Prostate gland (tissue), 2 donors: ENCODE results near the gene OTX2.

ENCODE experiments used
- CTCF ChIP-seq, 4 experiments: fragments of 200-600 bp in 2 of 4; fragments of 450-650 bp in 2 of 4; sonication (generic) in 2 of 4; IDR thresholded peaks; 1 replicate in 3 of 4; 2 replicates in 1 of 4; pipeline ENCODE4 v1.5.1; 2016 to 2019; ENCODE audit warnings: antibody characterized with exemption in 4 of 4, mild to moderate bottlenecking in 2 of 4, moderate library complexity in 2 of 4
- POLR2A ChIP-seq: fragments of 450-650 bp; IDR thresholded peaks from one replicate; pipeline ENCODE4 v1.6.1; 2016; ENCODE audit warnings: antibody characterized with exemption, mild to moderate bottlenecking
- POLR2AphosphoS5 ChIP-seq: sonication (generic); formaldehyde crosslinking; IDR thresholded peaks from one replicate; pipeline ENCODE4 v1.6.1; 2017; ENCODE audit warnings: antibody characterized with exemption

DNA sequence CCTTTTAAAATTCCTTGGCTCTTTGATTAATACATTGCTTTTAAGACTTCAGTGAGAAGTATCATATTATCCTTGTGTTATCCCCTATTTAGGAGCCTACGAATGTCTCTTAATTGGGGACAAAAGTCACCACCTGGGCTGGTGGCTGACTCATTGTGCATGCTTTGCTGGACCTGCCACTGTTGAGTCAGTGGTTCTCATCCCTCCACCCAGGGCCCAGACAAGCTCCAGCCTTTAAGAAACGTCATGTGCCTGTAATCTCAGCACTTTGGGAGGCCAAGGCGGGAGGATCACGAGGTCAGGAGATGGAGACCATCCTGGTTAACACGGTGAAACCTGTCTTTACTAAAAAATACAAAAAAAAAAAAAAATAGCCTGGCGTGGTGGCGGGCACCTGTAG, 57.9 kb downstream of the OTX2 start:
- TF ChIP-seq CTCF (IDR thresholded peaks at IDR 0.05) (no peak), POLR2A (no peak), POLR2AphosphoS5 (no peak)
